H1 (cell line): ENCODE results near the gene HSPA4. TPM values are rescaled to one million over a fixed set of nuclear protein-coding genes. Genes with fewer than 3 reads are reported as not detected.
"Not testable (repeated sequence)": the region's sequence is repeated elsewhere in the genome, so short reads cannot be mapped to it uniquely, and the experiment has no call there.

Experiments used
- CTCF ChIA-PET: fragments of 300-600 bp; sonication (Branson Sonifier 250); formaldehyde crosslinking; loops from one replicate; lab custom pipeline; 2021; ENCODE audit not compliant: partially characterized antibody; lab: Charles Lee
- POLR2A ChIA-PET: fragments of 300-600 bp; sonication (Branson Sonifier 250); formaldehyde crosslinking; loops from one replicate; lab custom pipeline; 2021; ENCODE audit warnings: inconsistent platforms; ENCODE audit not compliant: partially characterized antibody; lab: Charles Lee
- DNase-seq, 2 experiments: peaks; one replicate each; pipeline versions ENCODE4 v3.0.0 to v3.0.0-alpha.2; 2010 to 2022; ENCODE audit warnings: low spot score in 2 of 2, low read depth in 1 of 2, mixed read lengths in 1 of 2
- FAIRE-seq: peaks from 2 replicates; lab custom pipeline; 2011; peaks lifted over from hg19 to GRCh38; lab: Jason Lieb, UNC
- H2AFZ ChIP-seq: 2 replicates; pipeline ENCODE4 v1.8.1; 2012; ENCODE audit warnings: low read length, inconsistent platforms
- H2AK5ac ChIP-seq: 2 replicates; pipeline ENCODE4 v1.6.1; 2013; ENCODE audit warnings: low read depth, low read length
- H2BK120ac ChIP-seq: replicated peaks from 2 replicates; pipeline ENCODE3; 2013; ENCODE audit warnings: low read depth, low read length, inconsistent platforms
- H2BK12ac ChIP-seq: 2 replicates; pipeline ENCODE4 v1.6.1; 2013; ENCODE audit warnings: low read depth, low read length
- H2BK15ac ChIP-seq: 2 replicates; pipeline ENCODE4 v1.6.1; 2013; ENCODE audit warnings: low read length
- H2BK20ac ChIP-seq: 2 replicates; pipeline ENCODE4 v1.6.1; 2013; ENCODE audit warnings: low read length
- H2BK5ac ChIP-seq: 2 replicates; pipeline ENCODE4 v1.6.1; 2013; ENCODE audit warnings: low read depth, low read length
- H3K14ac ChIP-seq: 2 replicates; pipeline ENCODE4 v1.6.1; 2013; ENCODE audit warnings: inconsistent platforms; ENCODE audit not compliant: insufficient read length
- H3K18ac ChIP-seq: 2 replicates; pipeline ENCODE4 v1.6.1; 2013; ENCODE audit warnings: low read length; ENCODE audit errors: extremely low read depth
- H3K23ac ChIP-seq: 2 replicates; pipeline ENCODE4 v1.6.1; 2013; ENCODE audit warnings: inconsistent platforms; ENCODE audit not compliant: insufficient read length
- H3K23me2 ChIP-seq: 2 replicates; pipeline ENCODE4 v1.6.1; 2013; ENCODE audit warnings: low read depth, low read length
- H3K27ac ChIP-seq: 2 replicates; pipeline ENCODE4 v1.6.1; 2011; ENCODE audit warnings: low read depth, low read length, inconsistent platforms
- H3K27me3 ChIP-seq, 4 experiments: replicated peaks in 1 of 4; 1 replicate in 1 of 4; 2 replicates in 3 of 4; pipeline versions ENCODE4 v1.6.1 to v1.8.1; 2011 to 2013; ENCODE audit warnings: low read length in 3 of 4, mild to moderate bottlenecking in 3 of 4, inconsistent platforms in 2 of 4, mixed read lengths in 2 of 4, moderate library complexity in 1 of 4; ENCODE audit not compliant: control insufficient read depth in 3 of 4, insufficient read depth in 3 of 4; ENCODE audit errors: extremely low read depth in 1 of 4
- H3K36me3 ChIP-seq, 4 experiments: 2 replicates each; pipeline versions ENCODE4 v1.6.1 to v1.8.1; 2011 to 2013; ENCODE audit warnings: mild to moderate bottlenecking in 4 of 4, low read length in 3 of 4, moderate library complexity in 2 of 4, control low read depth in 1 of 4, inconsistent platforms in 1 of 4; ENCODE audit not compliant: insufficient read depth in 4 of 4, control insufficient read depth in 2 of 4
- H3K4ac ChIP-seq: replicated peaks from 2 replicates; pipeline ENCODE3; 2013; ENCODE audit warnings: low read length, low read depth, mixed read lengths, inconsistent platforms; ENCODE audit not compliant: insufficient read length
- H3K4me1 ChIP-seq, 4 experiments: replicated peaks in 1 of 4; 1 replicate in 1 of 4; 2 replicates in 3 of 4; pipeline versions ENCODE4 v1.6.1 to v1.8.1; 2011 to 2013; ENCODE audit warnings: low read length in 3 of 4, inconsistent platforms in 2 of 4, mixed read lengths in 1 of 4; ENCODE audit not compliant: insufficient read depth in 4 of 4, control insufficient read depth in 3 of 4
- H3K4me2 ChIP-seq, 2 experiments: 2 replicates each; pipeline versions ENCODE4 v1.6.1 to v1.8.1; 2011 to 2013; ENCODE audit warnings: low read depth in 2 of 2, low read length in 2 of 2, control low read depth in 1 of 2, inconsistent platforms in 1 of 2, mild to moderate bottlenecking in 1 of 2; ENCODE audit not compliant: insufficient read depth in 1 of 2
- H3K4me3 ChIP-seq, 4 experiments: fragments of 200-600, 300-600 bp in 1 of 4; sonication (generic), shearing (Covaris generic), sonication (Bioruptor Twin) in 1 of 4; 2 replicates each; pipeline versions ENCODE4 v1.5.1 to v1.8.1; 2011 to 2016; ENCODE audit warnings: low read length in 4 of 4, low read depth in 3 of 4, control low read depth in 2 of 4, inconsistent platforms in 2 of 4, mild to moderate bottlenecking in 2 of 4, mixed read lengths in 1 of 4, moderate library complexity in 1 of 4; ENCODE audit not compliant: insufficient read depth in 2 of 4; ENCODE audit errors: extremely low read depth in 1 of 4
- H3K56ac ChIP-seq: replicated peaks from 2 replicates; pipeline ENCODE3; 2013; ENCODE audit warnings: low read depth, mild to moderate bottlenecking, mixed read lengths, low read length, inconsistent platforms; ENCODE audit not compliant: insufficient read length
- H3K79me1 ChIP-seq: 2 replicates; pipeline ENCODE4 v1.6.1; 2013; ENCODE audit warnings: low read depth, low read length, control low read depth
- H3K79me2 ChIP-seq, 2 experiments: 2 replicates each; pipeline versions ENCODE4 v1.6.1 to v1.8.1; 2012 to 2013; ENCODE audit warnings: low read length in 2 of 2, mild to moderate bottlenecking in 2 of 2, inconsistent platforms in 1 of 2; ENCODE audit not compliant: insufficient read depth in 2 of 2, control insufficient read depth in 1 of 2
- H3K9ac ChIP-seq, 4 experiments: replicated peaks in 1 of 4; 1 replicate in 1 of 4; 2 replicates in 3 of 4; pipeline versions ENCODE4 v1.6.1 to v1.8.1; 2011 to 2013; ENCODE audit warnings: low read depth in 3 of 4, low read length in 3 of 4, control low read depth in 2 of 4, mild to moderate bottlenecking in 2 of 4, moderate library complexity in 2 of 4, inconsistent platforms in 1 of 4; ENCODE audit errors: extremely low read depth in 1 of 4
- H3K9me3 ChIP-seq, 2 experiments: 2 replicates each; pipeline versions ENCODE4 v1.6.1 to v1.8.1; 2012 to 2013; ENCODE audit warnings: mild to moderate bottlenecking in 2 of 2, moderate library complexity in 2 of 2, control low read depth in 1 of 2, inconsistent platforms in 1 of 2, low read depth in 1 of 2, low read length in 1 of 2, mixed read lengths in 1 of 2; ENCODE audit not compliant: insufficient read depth in 2 of 2
- H4K20me1 ChIP-seq, 2 experiments: replicated peaks in 1 of 2; 2 replicates each; pipeline versions ENCODE3 to v1.8.1; 2011 to 2013; ENCODE audit warnings: inconsistent platforms in 2 of 2, low read length in 2 of 2, mild to moderate bottlenecking in 1 of 2; ENCODE audit not compliant: insufficient read depth in 2 of 2, control insufficient read depth in 1 of 2
- H4K5ac ChIP-seq: 2 replicates; pipeline ENCODE4 v1.6.1; 2013; ENCODE audit warnings: low read length, low read depth, mixed read lengths, inconsistent platforms; ENCODE audit not compliant: insufficient read length
- H4K8ac ChIP-seq: 2 replicates; pipeline ENCODE4 v1.8.0; 2013; ENCODE audit warnings: mild to moderate bottlenecking, moderate library complexity, low read length, inconsistent platforms; ENCODE audit not compliant: insufficient read depth; ENCODE audit errors: extremely low read depth
- H4K91ac ChIP-seq: replicated peaks from 2 replicates; pipeline ENCODE3; 2013; ENCODE audit warnings: low read length, mixed read lengths, inconsistent platforms; ENCODE audit not compliant: insufficient read length
- WGBS, 2 experiments: shearing (Covaris generic) in 1 of 2; methylation state at CpG; one replicate each; pipeline versions ENCODE4 v1.1.6 to v1.1.7; 2013 to 2015; ENCODE audit warnings: low lambda C conversion rate in 2 of 2, mixed read lengths in 2 of 2, inconsistent platforms in 1 of 2, low coverage in 1 of 2, missing lambda C conversion rate in 1 of 2; ENCODE audit not compliant: insufficient replicate concordance in 2 of 2, insufficient coverage in 1 of 2, insufficient read length in 1 of 2; ENCODE audit errors: extremely low coverage in 1 of 2, missing lambda C conversion rate in 1 of 2; 5-methylcytosine and 5-hydroxymethylcytosine counted together
- polyA plus RNA-seq, 7 experiments: library from polyadenylated mRNA; depleted of rRNA in 3 of 7; stranded (reverse) in 5 of 7; unstranded in 2 of 7; fragments of >200 nt in 5 of 7; fragments of 200-250 nt in 2 of 7; gene quantifications; 1 replicate in 5 of 7; 2 replicates in 1 of 7; 4 replicates in 1 of 7; pipeline versions ENCODE4 v1.2.1 to v1.2.3, GENCODE V29; 2011 to 2013; ENCODE audit warnings: missing spikeins in 2 of 7, mixed read lengths in 2 of 7
- total RNA-seq: library from RNA; stranded (reverse); fragmentation: NEBNext Ultra II Directional; extraction: Animal tissue kit (Norgen Biotek cat#: 25700); gene quantifications from 2 replicates; pipeline ENCODE4 v1.2.1, GENCODE V29; 2021

Gene HSPA4
- total and polyA plus RNA-seq, 2 of the 8 experiments (the other 6 are each of a cell fraction or from before 2014, with no cell fraction given): 28.9 to 445 TPM

DNA sequence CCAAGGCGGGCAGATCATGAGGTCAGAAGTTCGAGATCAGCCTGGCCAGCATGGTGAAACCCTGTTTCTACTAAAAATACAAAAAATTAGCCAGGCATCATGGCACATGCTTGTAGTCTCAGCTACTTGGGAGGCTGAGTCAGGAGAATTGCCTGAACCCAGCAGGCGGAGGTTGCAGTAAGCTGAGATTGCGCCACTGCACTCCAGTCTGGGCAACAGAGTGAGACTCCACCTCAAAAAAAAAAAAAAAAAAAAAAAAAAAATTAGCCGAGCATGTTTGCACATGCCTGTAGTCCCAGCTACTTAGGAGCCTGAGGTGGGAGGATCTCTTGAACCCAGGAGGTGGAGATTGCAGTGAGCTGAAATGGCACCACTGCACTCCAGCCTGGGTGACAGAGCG is 15.1 kb upstream of the HSPA4 start:
- 92% methylated on average over 5 of the region's 6 CpGs; no CpG with 5 or more reads in 1 of the 2 experiments for WGBS, 2 experiments
- H3K4me2 ChIP-seq: not testable (repeated sequence)
- CTCF ChIA-PET: interaction anchor here (0.6 kb wide), 1 partner anchor 163 kb away, joined by 3 read pairs; the partner anchor contains the start of gene LEAP2

More for the DNA sequence above, 15.1 kb upstream of the HSPA4 start:
- H3K36me3 ChIP-seq, H3K23me2 ChIP-seq, H3K4me3 ChIP-seq, H3K79me2 ChIP-seq, H3K27me3 ChIP-seq, FAIRE-seq, H2AK5ac ChIP-seq, H3K4me1 ChIP-seq, H3K56ac ChIP-seq, H3K27ac ChIP-seq, H2BK5ac ChIP-seq, H2AFZ ChIP-seq, H3K79me1 ChIP-seq, H2BK120ac ChIP-seq, H3K23ac ChIP-seq, H3K14ac ChIP-seq, H2BK12ac ChIP-seq, H4K5ac ChIP-seq, H4K91ac ChIP-seq, H3K18ac ChIP-seq, H3K9ac ChIP-seq, H3K9me3 ChIP-seq, H2BK20ac ChIP-seq, DNase-seq, H2BK15ac ChIP-seq, H4K8ac ChIP-seq, H3K4ac ChIP-seq, H4K20me1 ChIP-seq: not testable (repeated sequence)
- POLR2A ChIA-PET: interaction anchor here (0.9 to 1.7 kb wide), 3 partner anchors 11 to 59 kb away, joined by 3 to 7 read pairs (median 4); partner anchors contain the start of gene HSPA4
